Transverse colon (tissue), 4 donors: Measurements from ENCODE around the gene KIFAP3.

Experiments
- POLR2AphosphoS5 ChIP-seq, 3 donors: sonication (generic); formaldehyde crosslinking; IDR thresholded peaks; one replicate each; pipeline ENCODE4 v1.6.1; 2016; ENCODE audit warnings: antibody characterized with exemption in 3 of 3
- TF ChIP-seq, protein P1 (sequence below), 5 experiments: fragments of 200-600 bp in 3 of 5; fragments of 450-650 bp in 2 of 5; sonication (generic) in 3 of 5; IDR thresholded peaks; 1 replicate in 2 of 5; 2 replicates in 3 of 5; pipeline ENCODE4 v1.5.1; 2016 to 2017; ENCODE audit warnings: antibody characterized with exemption in 5 of 5, inconsistent platforms in 3 of 5, mild to moderate bottlenecking in 2 of 5, moderate library complexity in 1 of 5

GRCh38 chr1:170020859-170021258, 53.6 kb downstream of the KIFAP3 start:
- TF ChIP-seq, protein P1, sequence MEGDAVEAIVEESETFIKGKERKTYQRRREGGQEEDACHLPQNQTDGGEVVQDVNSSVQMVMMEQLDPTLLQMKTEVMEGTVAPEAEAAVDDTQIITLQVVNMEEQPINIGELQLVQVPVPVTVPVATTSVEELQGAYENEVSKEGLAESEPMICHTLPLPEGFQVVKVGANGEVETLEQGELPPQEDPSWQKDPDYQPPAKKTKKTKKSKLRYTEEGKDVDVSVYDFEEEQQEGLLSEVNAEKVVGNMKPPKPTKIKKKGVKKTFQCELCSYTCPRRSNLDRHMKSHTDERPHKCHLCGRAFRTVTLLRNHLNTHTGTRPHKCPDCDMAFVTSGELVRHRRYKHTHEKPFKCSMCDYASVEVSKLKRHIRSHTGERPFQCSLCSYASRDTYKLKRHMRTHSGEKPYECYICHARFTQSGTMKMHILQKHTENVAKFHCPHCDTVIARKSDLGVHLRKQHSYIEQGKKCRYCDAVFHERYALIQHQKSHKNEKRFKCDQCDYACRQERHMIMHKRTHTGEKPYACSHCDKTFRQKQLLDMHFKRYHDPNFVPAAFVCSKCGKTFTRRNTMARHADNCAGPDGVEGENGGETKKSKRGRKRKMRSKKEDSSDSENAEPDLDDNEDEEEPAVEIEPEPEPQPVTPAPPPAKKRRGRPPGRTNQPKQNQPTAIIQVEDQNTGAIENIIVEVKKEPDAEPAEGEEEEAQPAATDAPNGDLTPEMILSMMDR (IDR thresholded peaks at IDR 0.05), result no peak
- no peak for TF ChIP-seq POLR2AphosphoS5 (IDR thresholded peaks at IDR 0.05)
